Chondrocyte (in vitro differentiated cells): ENCODE results near the gene TTLL1. TPM values are rescaled to one million over a fixed set of nuclear protein-coding genes. Genes with fewer than 3 reads are reported as not detected.

Experiments
- DNase-seq: peaks from one replicate; pipeline ENCODE4 v3.0.0; 2021; ENCODE audit warnings: mixed read lengths, low spot score
- H3K27ac Mint-ChIP-seq: one replicate; pipeline ENCODE4 v1.8.0; 2021; ENCODE audit warnings: mild to moderate bottlenecking, moderate library complexity, mixed read lengths; ENCODE audit not compliant: unreplicated experiment
- H3K27me3 Mint-ChIP-seq: 2 replicates; pipeline ENCODE4 v1.8.0; 2021; ENCODE audit warnings: low read depth, mixed read lengths
- H3K36me3 Mint-ChIP-seq: 2 replicates; pipeline ENCODE4 v1.8.0; 2021; ENCODE audit warnings: low read depth, mixed read lengths
- H3K4me1 Mint-ChIP-seq: 2 replicates; pipeline ENCODE4 v1.8.0; 2021; ENCODE audit warnings: low read depth, mild to moderate bottlenecking, mixed read lengths
- H3K4me3 Mint-ChIP-seq: one replicate; pipeline ENCODE4 v1.8.0; 2021; ENCODE audit warnings: mild to moderate bottlenecking, moderate library complexity, mixed read lengths; ENCODE audit not compliant: unreplicated experiment
- H3K9me3 Mint-ChIP-seq: 2 replicates; pipeline ENCODE4 v1.8.0; 2021; ENCODE audit warnings: low read depth, mixed read lengths
- CTCF ChIP-seq: fragments of 200-600 bp; sonication (generic); IDR thresholded peaks from 2 replicates; pipeline ENCODE4 v1.5.0; 2021; ENCODE audit warnings: antibody characterized with exemption, mild to moderate bottlenecking, moderate library complexity
- total RNA-seq: library from RNA; stranded (reverse); gene quantifications from 3 replicates; pipeline ENCODE4 v1.2.1, GENCODE V29; 2021

Gene TTLL1
- total RNA-seq, 1 donor from 2014 or later, result 18.1 TPM

GRCh38 chr22:43011079-43011478 lies 78.1 kb downstream of the TTLL1 start:
- peaks cover 59% of the 10 kb centered on the region for H3K4me1 Mint-ChIP-seq
- H3K4me3 Mint-ChIP-seq, result no peak overlapping the region
- H3K27me3 Mint-ChIP-seq, result no peaks in the 10 kb centered on the region
- H3K36me3 Mint-ChIP-seq, result no peaks in the 10 kb centered on the region
- no peak for TF ChIP-seq CTCF
- no peaks in the 10 kb centered on the region for H3K9me3 Mint-ChIP-seq
- DNase-seq, result no peak
- no peak overlapping the region for H3K27ac Mint-ChIP-seq

- Mint-ChIP-seq H3K9me3 (no peaks in the 10 kb centered on the region), H3K4me3 (no peak overlapping the region), H3K4me1 (peaks cover 60% of the 10 kb centered on the region), H3K36me3 (no peaks in the 10 kb centered on the region), H3K27me3 (no peaks in the 10 kb centered on the region), H3K27ac (no peak overlapping the region)
- TF ChIP-seq CTCF, result no peak
- no peak for DNase-seq
Measured at GRCh38 chr22:43009444-43009843, 79.7 kb downstream of the TTLL1 start.

GRCh38 chr22:43008921-43009320 lies 80.3 kb downstream of the TTLL1 start:
- Mint-ChIP-seq H3K4me1 (peaks cover 63% of the 10 kb centered on the region), H3K4me3 (no peak overlapping the region), H3K27ac (peak overlapping the region; percentile 80), H3K36me3 (no peaks in the 10 kb centered on the region), H3K9me3 (no peaks in the 10 kb centered on the region), H3K27me3 (no peaks in the 10 kb centered on the region)
- DNase-seq, result no peak
- TF ChIP-seq CTCF, result no peak

- Mint-ChIP-seq H3K27ac (peak overlapping the region; percentile 80), H3K4me1 (peaks cover 63% of the 10 kb centered on the region), H3K9me3 (no peaks in the 10 kb centered on the region), H3K4me3 (no peak overlapping the region), H3K27me3 (no peaks in the 10 kb centered on the region), H3K36me3 (no peaks in the 10 kb centered on the region)
- no peak for DNase-seq
- TF ChIP-seq CTCF, result no peak
Measured at GRCh38 chr22:43008509-43008908, 80.7 kb downstream of the TTLL1 start.

- Mint-ChIP-seq H3K36me3 (no peaks in the 10 kb centered on the region), H3K27me3 (no peaks in the 10 kb centered on the region), H3K9me3 (no peaks in the 10 kb centered on the region), H3K4me1 (peaks cover 62% of the 10 kb centered on the region), H3K27ac (peak overlapping the region; percentile 13), H3K4me3 (no peak overlapping the region)
- no peak for TF ChIP-seq CTCF
- no peak for DNase-seq
Measured at GRCh38 chr22:43007519-43008102, 81.6 kb downstream of the TTLL1 start.
